ENCODE data around the gene MYBBP1A.

MYBBP1A gene

DNA sequence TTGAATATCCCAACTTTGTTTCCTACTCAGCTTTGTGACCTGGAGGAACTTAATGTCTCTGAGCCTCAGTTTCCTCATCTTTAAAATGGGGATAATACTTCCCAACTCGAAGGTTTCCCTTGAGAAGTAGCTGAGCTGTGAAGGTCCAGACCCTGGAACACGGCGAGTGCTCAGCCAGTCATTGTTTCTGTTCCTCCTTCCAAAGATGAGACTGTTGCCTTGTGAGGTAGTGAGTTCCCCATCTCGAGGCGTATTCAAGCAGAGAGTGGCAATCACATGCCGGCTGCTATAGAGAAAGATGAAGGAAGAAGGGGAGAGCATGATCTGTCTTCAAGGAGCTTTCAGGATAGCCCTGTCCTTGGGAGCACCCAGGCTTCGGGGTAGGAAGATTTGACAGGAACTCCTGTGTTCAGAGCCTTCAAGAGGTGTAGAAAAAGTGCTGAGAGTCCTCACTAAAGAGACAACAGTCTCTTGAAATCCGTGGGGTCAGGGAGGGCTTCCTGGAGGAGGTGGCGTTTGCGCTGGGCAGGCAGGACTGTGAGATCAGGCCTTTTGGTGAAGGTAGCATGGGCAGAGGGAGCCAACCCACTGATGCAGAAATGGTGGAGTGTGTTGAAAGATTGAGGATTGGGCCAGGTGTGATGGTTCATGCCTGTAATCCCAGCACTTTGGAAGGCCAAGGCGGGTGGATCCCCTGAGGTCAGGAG is 29.3 kb downstream of the MYBBP1A start:
- FAIRE-seq (no peak), DNase-seq (ENCODE audit: insufficient read length, low spot score) (no peak)
- TF ChIP-seq PAX5 (IDR thresholded peaks at IDR 0.05; ENCODE audit: insufficient read depth, low read length, severe bottlenecking) (no peak), SPI1 (IDR thresholded peaks at IDR 0.05; ENCODE audit: low read depth, low read length) (no peak), TAF1 (IDR thresholded peaks at IDR 0.05; ENCODE audit: low read depth, low read length) (no peak), POLR2A (IDR thresholded peaks at IDR 0.05; ENCODE audit: low read depth, low read length) (no peak), POU2F2 (IDR thresholded peaks at IDR 0.05; ENCODE audit: low read depth, low read length) (no peak)

DNA sequence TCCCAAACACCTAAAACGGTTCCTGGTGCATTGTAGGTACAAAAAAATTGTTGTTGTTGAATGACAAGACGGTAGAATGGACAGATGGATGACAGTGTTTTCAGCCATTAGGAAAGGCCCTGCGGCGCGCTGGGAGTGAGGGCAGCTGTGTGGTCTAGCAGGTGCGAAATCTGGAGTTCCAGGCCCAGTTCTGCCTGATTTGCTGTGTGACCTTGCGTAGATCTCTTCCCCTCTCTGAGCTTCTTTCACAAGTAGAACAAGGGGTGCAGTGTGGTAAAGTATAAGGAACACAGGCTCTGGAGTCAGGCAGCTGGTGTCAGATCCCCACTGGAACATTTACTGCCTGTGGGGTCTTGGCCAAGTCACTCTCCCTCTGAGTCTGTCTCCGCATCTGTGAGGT is 31.2 kb downstream of the MYBBP1A start:
- TF ChIP-seq POLR2A (IDR thresholded peaks at IDR 0.05; ENCODE audit: low read depth, low read length), result no peak
- DNase-seq (ENCODE audit: insufficient read length, low spot score) (no peak), FAIRE-seq (no peak)

DNA sequence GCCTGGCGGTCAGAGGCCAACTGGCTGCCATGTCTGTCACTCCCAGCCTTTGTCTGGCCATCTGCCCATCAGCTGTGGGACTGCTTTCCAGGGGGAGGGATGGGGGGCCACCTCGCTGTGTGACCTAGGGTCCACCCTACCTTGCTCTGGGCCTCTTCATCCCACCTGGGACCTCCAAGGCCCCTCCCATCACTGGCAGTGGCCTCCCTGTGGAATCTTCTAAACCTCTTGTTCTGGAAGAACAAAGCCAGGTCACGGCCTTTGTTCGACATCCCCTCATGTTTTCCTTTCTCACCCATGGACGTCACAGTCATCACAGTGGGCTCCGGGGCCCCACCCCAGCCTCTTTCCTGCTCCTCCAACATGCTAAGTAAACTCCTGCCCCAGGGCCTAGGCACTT is 32.5 kb downstream of the MYBBP1A start:
- DNase-seq (ENCODE audit: insufficient read length, low spot score), result no peak
- no peak for TF ChIP-seq POLR2AphosphoS5 (IDR thresholded peaks at IDR 0.05; ENCODE audit: low read depth, low read length)
- TF ChIP-seq POLR2A (IDR thresholded peaks at IDR 0.05; ENCODE audit: low read depth, low read length), result no peak
- no peak for TF ChIP-seq SPI1 (IDR thresholded peaks at IDR 0.05; ENCODE audit: low read depth, low read length)
- TF ChIP-seq PAX5 (IDR thresholded peaks at IDR 0.05; ENCODE audit: insufficient read depth, low read length, severe bottlenecking), result no peak
- TF ChIP-seq TAF1 (IDR thresholded peaks at IDR 0.05; ENCODE audit: low read depth, low read length), result no peak
- TF ChIP-seq POU2F2 (IDR thresholded peaks at IDR 0.05; ENCODE audit: low read depth, low read length), result no peak
- no peak for FAIRE-seq

DNA sequence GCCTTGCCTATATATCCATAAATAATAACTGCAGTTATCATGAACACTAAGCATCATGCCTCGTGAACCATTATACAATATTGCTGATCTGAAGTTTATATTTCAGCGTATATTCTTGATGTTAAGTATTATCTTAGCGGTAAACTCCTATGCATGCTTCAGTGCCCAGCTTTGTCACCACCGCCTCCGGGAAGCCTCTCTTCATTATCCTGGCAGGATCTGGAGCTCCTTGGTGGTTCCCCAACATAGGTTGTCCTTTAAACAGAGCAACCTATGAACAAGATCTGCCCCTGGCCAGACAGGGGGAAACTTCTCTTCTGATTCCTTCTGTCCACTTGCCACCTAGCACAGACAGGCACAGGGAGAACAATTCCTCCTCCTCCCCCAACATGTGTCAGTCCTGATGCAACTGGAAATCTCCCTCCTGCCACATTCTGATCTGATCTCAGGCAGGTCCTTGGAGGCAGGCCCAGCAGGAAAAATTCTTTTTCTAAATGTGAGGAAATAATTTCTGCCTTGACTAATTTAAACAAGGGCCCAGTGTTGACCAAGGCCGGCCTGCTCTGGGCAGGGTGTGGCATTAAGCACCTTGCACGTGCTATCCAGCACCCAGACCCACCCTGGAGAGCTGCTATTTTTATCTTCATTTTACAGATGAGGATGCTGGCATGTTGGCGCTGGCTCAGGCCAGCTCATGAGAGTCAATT is 34.1 kb downstream of the MYBBP1A start:
- TF ChIP-seq POU2F2 (IDR thresholded peaks at IDR 0.05; ENCODE audit: low read depth, low read length) (no peak), TAF1 (IDR thresholded peaks at IDR 0.05; ENCODE audit: low read depth, low read length) (no peak), POLR2A (IDR thresholded peaks at IDR 0.05; ENCODE audit: low read depth, low read length) (no peak), SPI1 (IDR thresholded peaks at IDR 0.05; ENCODE audit: low read depth, low read length) (no peak), PAX5 (IDR thresholded peaks at IDR 0.05; ENCODE audit: insufficient read depth, low read length, severe bottlenecking) (no peak), POLR2AphosphoS5 (IDR thresholded peaks at IDR 0.05; ENCODE audit: low read depth, low read length) (no peak)
- DNase-seq (ENCODE audit: insufficient read length, low spot score) (no peak), FAIRE-seq (no peak)

DNA sequence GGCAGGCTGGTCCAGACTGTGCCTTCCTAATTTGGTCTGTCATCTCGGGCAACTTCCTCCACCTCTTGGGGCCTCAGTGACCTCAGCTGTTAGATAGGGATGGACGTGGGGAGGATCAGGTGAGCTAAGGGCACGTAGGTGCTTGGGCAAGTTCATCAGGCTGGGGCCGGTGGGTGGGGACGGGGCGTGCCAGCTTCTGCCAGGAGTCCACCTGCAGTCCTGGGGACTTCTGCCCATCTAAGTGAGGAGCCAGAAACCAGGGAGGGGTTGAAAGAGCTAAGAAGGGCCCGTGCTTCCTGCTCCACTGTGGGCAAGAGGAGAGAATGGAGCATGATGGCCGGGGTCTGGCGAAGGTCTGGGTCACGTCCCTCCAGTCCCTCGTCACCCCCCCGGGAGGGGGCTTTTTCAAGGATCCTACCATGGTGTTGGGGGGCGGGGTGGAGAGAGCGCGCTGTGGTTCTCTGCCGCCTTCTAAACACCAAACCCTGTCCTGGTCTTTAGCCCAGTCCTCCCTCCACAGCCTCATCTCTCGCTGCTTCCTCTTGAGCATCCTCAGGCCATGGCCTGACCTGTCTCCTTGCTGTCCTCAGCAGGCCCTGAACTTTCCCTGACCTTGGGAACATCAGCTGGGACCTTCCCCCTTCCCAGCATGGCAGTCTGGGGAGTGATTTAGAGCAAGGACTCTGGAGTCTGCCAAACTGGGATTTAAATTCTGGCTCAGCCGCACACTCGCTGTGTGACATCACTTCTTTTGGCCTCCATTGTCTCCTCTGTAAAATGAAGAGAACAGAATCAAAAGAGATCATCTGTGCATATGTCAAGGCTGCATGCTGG is 34.9 kb downstream of the MYBBP1A start:
- no peak for TF ChIP-seq PAX5 (IDR thresholded peaks at IDR 0.05; ENCODE audit: insufficient read depth, low read length, severe bottlenecking)
- TF ChIP-seq POLR2A (IDR thresholded peaks at IDR 0.05; ENCODE audit: low read depth, low read length), result no peak
- TF ChIP-seq POU2F2 (IDR thresholded peaks at IDR 0.05; ENCODE audit: low read depth, low read length), result no peak
- TF ChIP-seq SPI1 (IDR thresholded peaks at IDR 0.05; ENCODE audit: low read depth, low read length), result no peak
- no peak for TF ChIP-seq POLR2AphosphoS5 (IDR thresholded peaks at IDR 0.05; ENCODE audit: low read depth, low read length)
- no peak for TF ChIP-seq TAF1 (IDR thresholded peaks at IDR 0.05; ENCODE audit: low read depth, low read length)
- DNase-seq (ENCODE audit: insufficient read length, low spot score) (no peak), FAIRE-seq (no peak)

DNA sequence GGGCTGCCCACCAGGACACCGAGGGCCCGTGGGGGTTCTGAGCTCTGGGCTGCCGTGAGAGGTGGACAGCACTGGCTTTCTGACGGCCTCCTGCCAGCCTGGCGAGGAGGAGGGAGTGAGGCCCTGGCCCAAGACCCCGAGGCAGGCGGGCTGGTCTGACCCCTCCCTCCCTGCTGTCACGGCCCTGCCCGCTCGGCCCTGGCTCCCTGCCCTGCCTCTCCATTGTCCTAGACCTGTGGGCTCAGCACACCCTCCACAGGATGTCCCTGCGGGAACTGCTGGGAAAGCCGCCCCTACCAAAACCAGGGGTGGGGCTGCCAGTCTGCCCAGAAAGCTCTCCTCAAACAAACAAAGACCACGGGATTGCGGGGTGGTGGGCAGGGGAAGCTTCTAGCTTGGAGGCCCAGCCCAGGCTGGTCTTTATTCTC is 35.8 kb downstream of the MYBBP1A start:
- DNase-seq (ENCODE audit: insufficient read length, low spot score) (no peak), FAIRE-seq (no peak)
- no peak for TF ChIP-seq POLR2AphosphoS5 (IDR thresholded peaks at IDR 0.05; ENCODE audit: low read depth, low read length)
- TF ChIP-seq TAF1 (IDR thresholded peaks at IDR 0.05; ENCODE audit: low read depth, low read length), result no peak
- no peak for TF ChIP-seq PAX5 (IDR thresholded peaks at IDR 0.05; ENCODE audit: insufficient read depth, low read length, severe bottlenecking)
- TF ChIP-seq POLR2A (IDR thresholded peaks at IDR 0.05; ENCODE audit: low read depth, low read length), result no peak
- no peak for TF ChIP-seq POU2F2 (IDR thresholded peaks at IDR 0.05; ENCODE audit: low read depth, low read length)
- TF ChIP-seq SPI1 (IDR thresholded peaks at IDR 0.05; ENCODE audit: low read depth, low read length), result no peak

DNA sequence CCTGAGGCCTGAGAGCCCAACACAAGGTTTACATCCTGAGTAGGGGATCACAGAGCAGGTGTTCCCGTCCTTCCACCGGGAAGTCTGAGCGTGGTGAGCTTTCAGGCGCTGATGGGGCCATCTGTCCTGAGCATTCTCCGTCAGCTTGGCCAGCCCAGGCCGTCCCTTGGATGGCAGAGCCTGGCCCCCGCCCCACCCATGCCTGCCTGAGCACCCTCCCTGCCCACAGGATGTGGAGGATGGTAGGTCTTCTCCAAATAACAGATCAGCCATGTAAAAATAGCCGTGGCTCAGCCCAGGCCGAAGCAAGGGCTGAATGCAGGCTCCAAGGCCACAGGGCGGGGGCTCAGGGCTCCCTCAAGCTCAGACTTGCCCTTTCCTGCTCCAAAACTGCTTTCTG is 36.3 kb downstream of the MYBBP1A start:
- TF ChIP-seq TAF1 (IDR thresholded peaks at IDR 0.05; ENCODE audit: low read depth, low read length), result no peak
- TF ChIP-seq SPI1 (IDR thresholded peaks at IDR 0.05; ENCODE audit: low read depth, low read length), result no peak
- no peak for TF ChIP-seq POLR2A (IDR thresholded peaks at IDR 0.05; ENCODE audit: low read depth, low read length)
- TF ChIP-seq POLR2AphosphoS5 (IDR thresholded peaks at IDR 0.05; ENCODE audit: low read depth, low read length), result no peak
- no peak for TF ChIP-seq POU2F2 (IDR thresholded peaks at IDR 0.05; ENCODE audit: low read depth, low read length)
- no peak for TF ChIP-seq PAX5 (IDR thresholded peaks at IDR 0.05; ENCODE audit: insufficient read depth, low read length, severe bottlenecking)
- no peak for DNase-seq (ENCODE audit: insufficient read length, low spot score)
- FAIRE-seq, result no peak

DNA sequence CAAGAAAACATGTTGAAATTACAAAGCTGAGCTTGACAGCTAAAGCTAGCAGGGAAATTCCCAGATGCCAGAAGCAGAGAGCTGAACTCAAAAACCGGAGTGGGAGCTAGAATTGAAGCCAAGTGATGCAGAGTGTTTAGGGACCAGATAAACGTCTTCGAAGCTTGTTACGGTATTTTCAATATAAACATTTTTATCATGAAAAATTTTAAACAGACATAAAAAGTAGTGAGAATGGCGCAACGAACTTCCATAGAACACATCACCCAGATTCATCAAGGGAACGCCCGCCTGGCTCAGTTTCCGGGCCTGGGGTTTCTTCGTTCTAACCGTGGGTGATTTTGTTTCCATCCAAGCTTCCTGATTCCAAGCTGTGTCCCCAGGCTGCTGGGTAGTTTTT is 38.4 kb downstream of the MYBBP1A start:
- no peak for TF ChIP-seq POLR2AphosphoS5 (IDR thresholded peaks at IDR 0.05; ENCODE audit: low read depth, low read length)
- TF ChIP-seq SPI1 (IDR thresholded peaks at IDR 0.05; ENCODE audit: low read depth, low read length), result no peak
- TF ChIP-seq TAF1 (IDR thresholded peaks at IDR 0.05; ENCODE audit: low read depth, low read length), result no peak
- TF ChIP-seq POU2F2 (IDR thresholded peaks at IDR 0.05; ENCODE audit: low read depth, low read length), result no peak
- no peak for TF ChIP-seq POLR2A (IDR thresholded peaks at IDR 0.05; ENCODE audit: low read depth, low read length)
- no peak for TF ChIP-seq PAX5 (IDR thresholded peaks at IDR 0.05; ENCODE audit: insufficient read depth, low read length, severe bottlenecking)
- no peak for DNase-seq (ENCODE audit: insufficient read length, low spot score)
- FAIRE-seq, result no peak

DNA sequence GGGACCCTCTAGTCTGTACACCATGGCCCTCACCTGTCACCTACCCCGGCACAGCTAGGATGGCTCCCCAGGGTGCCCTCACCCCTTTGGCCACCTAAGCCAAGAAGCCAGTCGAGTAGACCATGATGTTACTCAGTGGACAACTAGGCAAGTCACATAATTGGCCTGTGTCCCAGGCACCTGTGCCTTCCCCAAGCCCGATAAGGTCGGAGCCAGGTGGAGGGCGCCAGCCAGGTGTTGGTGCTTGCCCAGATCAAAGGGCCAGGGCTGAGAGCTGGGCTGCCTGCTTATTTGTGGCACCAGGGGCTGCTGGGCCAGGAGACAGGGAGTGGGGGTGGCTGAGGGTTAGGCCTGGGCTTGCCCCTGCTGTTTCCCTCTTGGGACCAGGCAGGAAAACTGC is 39.7 kb downstream of the MYBBP1A start:
- DNase-seq (ENCODE audit: insufficient read length, low spot score), result no peak
- FAIRE-seq, result no peak
- TF ChIP-seq TAF1 (IDR thresholded peaks at IDR 0.05; ENCODE audit: low read depth, low read length) (no peak), POLR2A (IDR thresholded peaks at IDR 0.05; ENCODE audit: low read depth, low read length) (no peak), SPI1 (IDR thresholded peaks at IDR 0.05; ENCODE audit: low read depth, low read length) (no peak), POLR2AphosphoS5 (IDR thresholded peaks at IDR 0.05; ENCODE audit: low read depth, low read length) (no peak), POU2F2 (IDR thresholded peaks at IDR 0.05; ENCODE audit: low read depth, low read length) (no peak), PAX5 (IDR thresholded peaks at IDR 0.05; ENCODE audit: insufficient read depth, low read length, severe bottlenecking) (no peak)
